Body of pancreas (tissue), 4 donors: ENCODE results near the gene NUP155.

Experiments
- POLR2A ChIP-seq, 3 donors: fragments of 450-650 bp; IDR thresholded peaks; one replicate each; pipeline ENCODE4 v1.6.1; 2016; ENCODE audit warnings: antibody characterized with exemption in 3 of 3, mild to moderate bottlenecking in 2 of 3
- TF ChIP-seq, protein P1 (sequence below), 7 experiments: fragments of 450-650 bp in 4 of 7; fragments of 200-600 bp in 3 of 7; sonication (generic) in 3 of 7; IDR thresholded peaks; one replicate each; pipeline ENCODE4 v1.5.1; 2016 to 2019; ENCODE audit warnings: antibody characterized with exemption in 7 of 7

DNA sequence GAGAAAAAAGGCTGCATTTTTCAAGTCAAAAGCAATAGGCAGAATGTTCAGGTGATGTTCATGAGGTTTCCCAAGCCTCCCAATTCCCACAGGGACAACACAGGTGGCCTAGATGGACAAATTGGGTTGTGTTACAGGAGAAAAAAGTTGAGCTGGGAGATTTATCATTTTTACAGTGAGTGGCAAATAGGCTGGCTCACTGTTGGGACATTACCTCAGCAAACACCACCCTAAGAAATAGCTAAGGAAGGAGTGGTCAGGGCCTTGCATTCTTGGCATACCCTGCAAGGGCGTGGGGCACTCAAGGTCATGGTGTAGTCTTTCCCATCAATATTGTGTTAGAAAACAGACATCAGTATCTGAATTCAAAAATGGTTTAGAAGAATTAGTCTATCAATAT, 98.4 kb downstream of the NUP155 start:
- TF ChIP-seq, protein P1, sequence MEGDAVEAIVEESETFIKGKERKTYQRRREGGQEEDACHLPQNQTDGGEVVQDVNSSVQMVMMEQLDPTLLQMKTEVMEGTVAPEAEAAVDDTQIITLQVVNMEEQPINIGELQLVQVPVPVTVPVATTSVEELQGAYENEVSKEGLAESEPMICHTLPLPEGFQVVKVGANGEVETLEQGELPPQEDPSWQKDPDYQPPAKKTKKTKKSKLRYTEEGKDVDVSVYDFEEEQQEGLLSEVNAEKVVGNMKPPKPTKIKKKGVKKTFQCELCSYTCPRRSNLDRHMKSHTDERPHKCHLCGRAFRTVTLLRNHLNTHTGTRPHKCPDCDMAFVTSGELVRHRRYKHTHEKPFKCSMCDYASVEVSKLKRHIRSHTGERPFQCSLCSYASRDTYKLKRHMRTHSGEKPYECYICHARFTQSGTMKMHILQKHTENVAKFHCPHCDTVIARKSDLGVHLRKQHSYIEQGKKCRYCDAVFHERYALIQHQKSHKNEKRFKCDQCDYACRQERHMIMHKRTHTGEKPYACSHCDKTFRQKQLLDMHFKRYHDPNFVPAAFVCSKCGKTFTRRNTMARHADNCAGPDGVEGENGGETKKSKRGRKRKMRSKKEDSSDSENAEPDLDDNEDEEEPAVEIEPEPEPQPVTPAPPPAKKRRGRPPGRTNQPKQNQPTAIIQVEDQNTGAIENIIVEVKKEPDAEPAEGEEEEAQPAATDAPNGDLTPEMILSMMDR (IDR thresholded peaks at IDR 0.05) = no peak
- TF ChIP-seq POLR2A (IDR thresholded peaks at IDR 0.05) = no peak
